GM23338 (cell line): Measurements from ENCODE around the gene ARHGAP30.

Experiments
- EZH2 ChIP-seq: fragments of 200-600 bp; sonication (generic); IDR thresholded peaks from one replicate; pipeline ENCODE4 v1.8.0; 2017; ENCODE audit warnings: antibody characterized with exemption, mild to moderate bottlenecking, low read depth; ENCODE audit not compliant: unreplicated experiment
- ZNF462 ChIP-seq: fragments of 250-450 bp; sonication (Bioruptor Pico); IDR thresholded peaks from 2 replicates; pipeline ENCODE4 v1.5.0; 2020; ENCODE audit warnings: mild to moderate bottlenecking, moderate library complexity
- TF ChIP-seq, protein P1 (sequence below): IDR thresholded peaks from one replicate; pipeline ENCODE4 v1.6.1; 2018; ENCODE audit warnings: antibody characterized with exemption; ENCODE audit not compliant: unreplicated experiment
- TF ChIP-seq, protein P2 (sequence below), 2 experiments: fragments of 200-600 bp in 1 of 2; sonication (generic) in 1 of 2; conservative IDR thresholded peaks; 2 replicates each; pipeline versions ENCODE4 v1.5.1 to v1.6.1; 2016 to 2017; ENCODE audit warnings: antibody characterized with exemption in 2 of 2, low read depth in 2 of 2, mild to moderate bottlenecking in 2 of 2, moderate library complexity in 1 of 2

GRCh38 chr1:161068306-161069234 lies 1.1 kb downstream of the ARHGAP30 start:
- TF ChIP-seq, protein P1, sequence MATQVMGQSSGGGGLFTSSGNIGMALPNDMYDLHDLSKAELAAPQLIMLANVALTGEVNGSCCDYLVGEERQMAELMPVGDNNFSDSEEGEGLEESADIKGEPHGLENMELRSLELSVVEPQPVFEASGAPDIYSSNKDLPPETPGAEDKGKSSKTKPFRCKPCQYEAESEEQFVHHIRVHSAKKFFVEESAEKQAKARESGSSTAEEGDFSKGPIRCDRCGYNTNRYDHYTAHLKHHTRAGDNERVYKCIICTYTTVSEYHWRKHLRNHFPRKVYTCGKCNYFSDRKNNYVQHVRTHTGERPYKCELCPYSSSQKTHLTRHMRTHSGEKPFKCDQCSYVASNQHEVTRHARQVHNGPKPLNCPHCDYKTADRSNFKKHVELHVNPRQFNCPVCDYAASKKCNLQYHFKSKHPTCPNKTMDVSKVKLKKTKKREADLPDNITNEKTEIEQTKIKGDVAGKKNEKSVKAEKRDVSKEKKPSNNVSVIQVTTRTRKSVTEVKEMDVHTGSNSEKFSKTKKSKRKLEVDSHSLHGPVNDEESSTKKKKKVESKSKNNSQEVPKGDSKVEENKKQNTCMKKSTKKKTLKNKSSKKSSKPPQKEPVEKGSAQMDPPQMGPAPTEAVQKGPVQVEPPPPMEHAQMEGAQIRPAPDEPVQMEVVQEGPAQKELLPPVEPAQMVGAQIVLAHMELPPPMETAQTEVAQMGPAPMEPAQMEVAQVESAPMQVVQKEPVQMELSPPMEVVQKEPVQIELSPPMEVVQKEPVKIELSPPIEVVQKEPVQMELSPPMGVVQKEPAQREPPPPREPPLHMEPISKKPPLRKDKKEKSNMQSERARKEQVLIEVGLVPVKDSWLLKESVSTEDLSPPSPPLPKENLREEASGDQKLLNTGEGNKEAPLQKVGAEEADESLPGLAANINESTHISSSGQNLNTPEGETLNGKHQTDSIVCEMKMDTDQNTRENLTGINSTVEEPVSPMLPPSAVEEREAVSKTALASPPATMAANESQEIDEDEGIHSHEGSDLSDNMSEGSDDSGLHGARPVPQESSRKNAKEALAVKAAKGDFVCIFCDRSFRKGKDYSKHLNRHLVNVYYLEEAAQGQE = no peak
- TF ChIP-seq EZH2 (no peak), ZNF462 (CRISPR knock-in tag) (no peak)
- TF ChIP-seq, protein P2, sequence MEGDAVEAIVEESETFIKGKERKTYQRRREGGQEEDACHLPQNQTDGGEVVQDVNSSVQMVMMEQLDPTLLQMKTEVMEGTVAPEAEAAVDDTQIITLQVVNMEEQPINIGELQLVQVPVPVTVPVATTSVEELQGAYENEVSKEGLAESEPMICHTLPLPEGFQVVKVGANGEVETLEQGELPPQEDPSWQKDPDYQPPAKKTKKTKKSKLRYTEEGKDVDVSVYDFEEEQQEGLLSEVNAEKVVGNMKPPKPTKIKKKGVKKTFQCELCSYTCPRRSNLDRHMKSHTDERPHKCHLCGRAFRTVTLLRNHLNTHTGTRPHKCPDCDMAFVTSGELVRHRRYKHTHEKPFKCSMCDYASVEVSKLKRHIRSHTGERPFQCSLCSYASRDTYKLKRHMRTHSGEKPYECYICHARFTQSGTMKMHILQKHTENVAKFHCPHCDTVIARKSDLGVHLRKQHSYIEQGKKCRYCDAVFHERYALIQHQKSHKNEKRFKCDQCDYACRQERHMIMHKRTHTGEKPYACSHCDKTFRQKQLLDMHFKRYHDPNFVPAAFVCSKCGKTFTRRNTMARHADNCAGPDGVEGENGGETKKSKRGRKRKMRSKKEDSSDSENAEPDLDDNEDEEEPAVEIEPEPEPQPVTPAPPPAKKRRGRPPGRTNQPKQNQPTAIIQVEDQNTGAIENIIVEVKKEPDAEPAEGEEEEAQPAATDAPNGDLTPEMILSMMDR (conservative IDR thresholded peaks at IDR 0.05; ENCODE audit: low read depth in 2 of 2) = no peak
